Neural cell (in vitro differentiated cells): ENCODE results near the gene ACLY. TPM values are rescaled to one million over a fixed set of nuclear protein-coding genes. Genes with fewer than 3 reads are reported as not detected.

Experiments used
- H2AFZ ChIP-seq: fragments of 200-600, 300-800 bp; sonication (generic), shearing (Covaris generic); 2 replicates; pipeline ENCODE4 v1.6.0; 2014; ENCODE audit warnings: low read depth, mild to moderate bottlenecking, antibody characterized with exemption, low read length, moderate library complexity
- H3F3A ChIP-seq: fragments of 200-600 bp; shearing (Covaris generic); 2 replicates; pipeline ENCODE4 v1.6.1; 2016; ENCODE audit warnings: mild to moderate bottlenecking, moderate library complexity, mixed read lengths, antibody characterized with exemption, low read length; ENCODE audit not compliant: insufficient read depth, poor library complexity, severe bottlenecking
- H3K27ac ChIP-seq: fragments of 200-600, 300-800 bp; sonication (generic), shearing (Covaris generic); 2 replicates; pipeline ENCODE4 v1.5.1; 2014; ENCODE audit warnings: mild to moderate bottlenecking, low read length, moderate library complexity
- H3K27me3 ChIP-seq: fragments of 300-800, 200-600 bp; sonication (generic), shearing (Covaris generic); 2 replicates; pipeline ENCODE4 v1.6.0; 2014; ENCODE audit warnings: mild to moderate bottlenecking, low read depth, low read length, moderate library complexity; ENCODE audit not compliant: insufficient read depth
- H3K36me3 ChIP-seq: fragments of 300-800, 200-600 bp; sonication (generic), shearing (Covaris generic); 2 replicates; pipeline ENCODE4 v1.5.1; 2014; ENCODE audit warnings: mild to moderate bottlenecking, antibody characterized with exemption, low read length, moderate library complexity; ENCODE audit not compliant: insufficient read depth
- H3K4me2 ChIP-seq: fragments of 300-800, 200-600 bp; sonication (generic), shearing (Covaris generic); 2 replicates; pipeline ENCODE4 v1.6.0; 2014; ENCODE audit warnings: mild to moderate bottlenecking, low read length
- H3K4me3 ChIP-seq: fragments of 300-800, 200-600 bp; sonication (generic), shearing (Covaris generic); 2 replicates; pipeline ENCODE4 v1.5.1; 2014; ENCODE audit warnings: mild to moderate bottlenecking, low read length, moderate library complexity
- H3K79me2 ChIP-seq: fragments of 200-600 bp; shearing (Covaris generic); replicated peaks from 2 replicates; pipeline ENCODE4 v1.6.0; 2014; ENCODE audit warnings: mild to moderate bottlenecking, low read length, moderate library complexity; ENCODE audit not compliant: insufficient read depth
- H3K9ac ChIP-seq: fragments of 300-800, 200-600 bp; sonication (generic), shearing (Covaris generic); 2 replicates; pipeline ENCODE4 v1.6.1; 2016; ENCODE audit warnings: mild to moderate bottlenecking, low read length, mixed read lengths
- H3K9me2 ChIP-seq: fragments of 200-600 bp; shearing (Covaris generic); 2 replicates; pipeline ENCODE4 v1.6.1; 2016; ENCODE audit warnings: mild to moderate bottlenecking, low read length, mixed read lengths; ENCODE audit not compliant: insufficient read depth
- H3K9me3 ChIP-seq: fragments of 200-600, 300-800 bp; sonication (generic), shearing (Covaris generic); 2 replicates; pipeline ENCODE4 v1.6.1; 2016; ENCODE audit warnings: mild to moderate bottlenecking, mixed run types, low read length, moderate library complexity, mixed read lengths
- H4K20me1 ChIP-seq: fragments of 200-600 bp; shearing (Covaris generic); 2 replicates; pipeline ENCODE4 v1.6.1; 2016; ENCODE audit warnings: mild to moderate bottlenecking, mixed run types; ENCODE audit not compliant: insufficient read depth
- CTCF ChIP-seq: fragments of 450-650 bp; IDR thresholded peaks from 2 replicates; pipeline ENCODE4 v1.5.1; 2014; ENCODE audit warnings: antibody characterized with exemption, mild to moderate bottlenecking, moderate library complexity; ENCODE audit not compliant: poor library complexity, severe bottlenecking
- EP300 ChIP-seq: fragments of 450-650 bp; conservative IDR thresholded peaks from 2 replicates; pipeline ENCODE4 v1.6.1; 2014; ENCODE audit warnings: antibody characterized with exemption, mild to moderate bottlenecking, moderate library complexity; ENCODE audit not compliant: poor library complexity, severe bottlenecking
- EZH2 ChIP-seq: fragments of 200-600, 300-800 bp; shearing (Covaris generic), sonication (generic); IDR thresholded peaks from 2 replicates; pipeline ENCODE4 v1.6.1; 2014; ENCODE audit warnings: antibody characterized with exemption, low read length, borderline replicate concordance, mild to moderate bottlenecking; ENCODE audit not compliant: insufficient read depth, poor library complexity, severe bottlenecking
- MXI1 ChIP-seq: fragments of 450-650 bp; conservative IDR thresholded peaks from 2 replicates; pipeline ENCODE4 v1.6.1; 2014; ENCODE audit warnings: antibody characterized with exemption, mild to moderate bottlenecking; ENCODE audit not compliant: poor library complexity, severe bottlenecking
- POLR2AphosphoS5 ChIP-seq: IDR thresholded peaks from 2 replicates; pipeline ENCODE4 v1.6.1; 2012
- RAD21 ChIP-seq: fragments of 450-650 bp; conservative IDR thresholded peaks from 2 replicates; pipeline ENCODE4 v1.6.1; 2014; ENCODE audit warnings: antibody characterized with exemption, mild to moderate bottlenecking, moderate library complexity
- REST ChIP-seq: IDR thresholded peaks from 2 replicates; pipeline ENCODE4 v1.6.1; 2012; ENCODE audit warnings: borderline replicate concordance
- SMC3 ChIP-seq: fragments of 450-650 bp; conservative IDR thresholded peaks from 2 replicates; pipeline ENCODE4 v1.6.1; 2014; ENCODE audit warnings: antibody characterized with exemption, mild to moderate bottlenecking, moderate library complexity; ENCODE audit not compliant: poor library complexity
- TAF1 ChIP-seq: IDR thresholded peaks from 2 replicates; pipeline ENCODE4 v1.6.1; 2012; ENCODE audit warnings: low read depth
- polyA plus RNA-seq: library from polyadenylated mRNA; depleted of rRNA; stranded (reverse); fragments of >200 nt; gene quantifications from 2 replicates; pipeline ENCODE4 v1.2.3, GENCODE V29; 2014

ACLY gene
- polyA plus RNA-seq, 1 donor from 2014 or later = 136 TPM

GRCh38 chr17:41822216-41823140 is 96.3 kb downstream of the ACLY start:
- Histone ChIP-seq H3K9ac (no peak overlapping the region), H3K79me2 (no peaks in the 10 kb centered on the region), H3K4me3 (no peak overlapping the region), H3K27ac (no peak overlapping the region), H4K20me1 (no peaks in the 10 kb centered on the region), H3K9me2 (no peaks in the 10 kb centered on the region), H3K36me3 (no peaks in the 10 kb centered on the region), H3F3A (no peaks in the 10 kb centered on the region), H3K9me3 (no peaks in the 10 kb centered on the region), H2AFZ (no peak overlapping the region), H3K4me2 (no peak overlapping the region), H3K27me3 (no peaks in the 10 kb centered on the region)
- TF ChIP-seq CTCF (no peak), POLR2AphosphoS5 (no peak), REST (no peak), SMC3 (no peak), TAF1 (no peak), EZH2 (no peak), RAD21 (no peak), MXI1 (no peak), EP300 (no peak)

- Histone ChIP-seq H3K27me3 (no peaks in the 10 kb centered on the region), H3K9me3 (no peaks in the 10 kb centered on the region), H3K4me2 (no peak overlapping the region), H2AFZ (no peak overlapping the region), H3F3A (no peaks in the 10 kb centered on the region), H3K79me2 (no peaks in the 10 kb centered on the region), H3K9me2 (no peaks in the 10 kb centered on the region), H3K9ac (no peak overlapping the region), H3K4me3 (no peak overlapping the region), H3K27ac (no peak overlapping the region), H4K20me1 (no peaks in the 10 kb centered on the region), H3K36me3 (no peaks in the 10 kb centered on the region)
- TF ChIP-seq EP300 = no peak
- no peak for TF ChIP-seq EZH2
- no peak for TF ChIP-seq CTCF
- no peak for TF ChIP-seq SMC3
- no peak for TF ChIP-seq POLR2AphosphoS5
- no peak for TF ChIP-seq RAD21
- TF ChIP-seq MXI1 = no peak
Observed at GRCh38 chr17:41821776-41822175, 97.0 kb downstream of the ACLY start.
